Fibroblast of pulmonary artery (primary cell): Measurements from ENCODE around the gene FCRL6.

Experiments used
- DNase-seq: peaks from one replicate; pipeline ENCODE4 v3.0.0-alpha.2; 2010; ENCODE audit warnings: low read depth
- H3K4me3 ChIP-seq: replicated peaks from 2 replicates; pipeline ENCODE4 v1.5.1; 2011; ENCODE audit warnings: low read depth, mild to moderate bottlenecking, control low read depth, low read length, moderate library complexity
- CTCF ChIP-seq: IDR thresholded peaks from 2 replicates; pipeline ENCODE4 v1.5.1; 2011; ENCODE audit warnings: mild to moderate bottlenecking, control low read depth, low read length, inconsistent platforms; ENCODE audit errors: missing control alignments

FCRL6 gene

GRCh38 chr1:159771127-159771895 is 30.8 kb upstream of the FCRL6 start:
- H3K4me3 ChIP-seq, result no peak overlapping the region
- TF ChIP-seq CTCF, result no peak
- DNase-seq, result no peak

DNA sequence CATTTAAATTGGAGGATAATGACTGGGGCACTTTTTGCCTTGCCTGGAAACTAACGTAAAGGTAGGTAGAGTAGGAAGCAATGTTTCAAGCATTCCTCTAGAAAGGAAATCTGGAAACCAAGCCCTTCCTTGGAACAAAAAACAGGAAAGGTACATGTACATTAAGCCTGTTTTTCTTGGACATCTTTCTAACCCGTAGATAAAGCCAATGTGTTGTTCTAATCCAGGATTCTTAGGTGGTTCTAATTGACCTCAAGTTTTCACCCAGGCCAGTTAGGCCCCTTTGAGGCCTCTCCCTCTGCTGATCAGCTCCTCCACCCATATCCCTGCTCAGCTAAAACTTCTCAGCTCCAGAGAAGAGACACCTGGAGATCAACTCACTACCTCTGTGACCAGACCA is 27.7 kb upstream of the FCRL6 start:
- no peak for DNase-seq
- TF ChIP-seq CTCF, result no peak
- H3K4me3 ChIP-seq, result no peak overlapping the region

DNA sequence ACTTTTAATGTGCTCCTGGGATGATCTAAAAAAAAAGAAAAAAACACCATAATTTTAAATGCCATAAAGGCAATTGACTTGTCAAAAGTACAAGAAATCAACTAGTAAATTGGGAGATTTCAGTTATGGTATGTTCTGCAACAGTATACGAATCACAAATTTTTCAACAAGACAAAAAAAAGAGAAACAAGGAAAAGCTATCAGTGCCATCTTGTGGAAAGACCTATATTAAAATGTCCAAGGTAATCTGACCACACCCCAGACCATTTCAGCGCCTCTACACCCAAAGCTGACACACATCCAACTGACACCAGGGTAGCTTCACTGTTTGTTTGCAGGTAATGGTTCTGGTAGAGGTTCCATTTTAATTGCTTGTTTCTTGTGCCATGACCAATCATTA is 26.4 kb upstream of the FCRL6 start:
- peak; percentile 2 for TF ChIP-seq CTCF
- peak; percentile 41 for DNase-seq
- no peak overlapping the region for H3K4me3 ChIP-seq

- no peak for TF ChIP-seq CTCF
- DNase-seq, result no peak
- no peak overlapping the region for H3K4me3 ChIP-seq
Measured at GRCh38 chr1:159778266-159778665, 23.9 kb upstream of the FCRL6 start.

DNA sequence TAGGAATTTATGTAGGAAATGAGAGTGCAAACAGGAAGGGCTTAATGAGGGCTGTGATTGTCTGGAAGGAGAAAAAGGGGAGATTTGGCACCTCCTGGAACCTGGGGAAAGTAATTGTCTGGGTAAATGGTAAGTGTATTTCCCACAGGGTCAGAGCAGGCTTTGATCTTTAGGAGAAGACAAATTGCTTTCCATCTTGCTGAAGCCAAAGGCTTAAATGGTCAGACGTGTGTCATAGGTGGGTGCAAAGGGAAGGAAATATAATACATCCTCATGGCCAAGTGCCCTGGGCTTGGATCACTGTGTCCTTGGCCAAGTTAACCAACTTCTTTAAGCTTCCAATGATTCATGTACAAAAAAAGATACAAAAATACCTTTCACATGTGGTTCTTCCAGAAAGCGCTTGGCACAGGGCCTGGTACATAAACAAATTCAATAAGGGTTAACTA is 22.7 kb upstream of the FCRL6 start:
- peak; percentile 87 for DNase-seq

GRCh38 chr1:159780583-159781582 is 21.3 kb upstream of the FCRL6 start, which contains the start of gene DUSP23:
DUSP23 (plus strand) TSS chr1:159780962; CDS start chr1:159781101, 139 bp downstream.
- DNase-seq, result peak; percentile 99
- peak; percentile 94 for TF ChIP-seq CTCF
- H3K4me3 ChIP-seq, result peak within 1 kb of the TSS; percentile 71

More for the DNA sequence above, 22.7 kb upstream of the FCRL6 start:
- no peak overlapping the region for H3K4me3 ChIP-seq
- no peak for TF ChIP-seq CTCF
